DMS 273 treated with DMSO at 0.1 percent for 48 hours (cell line): ENCODE data around the gene NFASC.

ENCODE experiments used
- DNase-seq: peaks from one replicate; lab custom pipeline; 2025; lab: John Stamatoyannopoulos, UW

NFASC gene

GRCh38 chr1:204959836-204960235, 89.2 kb downstream of the NFASC start:
- no peak for DNase-seq

GRCh38 chr1:204960306-204961125, 89.9 kb downstream of the NFASC start:
- no peak for DNase-seq

- DNase-seq: no peak
These were observed 91.2 kb downstream of the NFASC start for GRCh38 chr1:204961765-204962419.

- no peak for DNase-seq
These were observed 92.3 kb downstream of the NFASC start for GRCh38 chr1:204962742-204963632.

- DNase-seq: no peak
These were observed 96.8 kb downstream of the NFASC start for GRCh38 chr1:204967451-204967850.

- DNase-seq: no peak
These were observed 97.5 kb downstream of the NFASC start for GRCh38 chr1:204968135-204968534.

GRCh38 chr1:204968951-204969350, 98.3 kb downstream of the NFASC start:
- no peak for DNase-seq

GRCh38 chr1:204970937-204971336, 100.3 kb downstream of the NFASC start:
- DNase-seq: no peak

GRCh38 chr1:204971517-204972336, 101.1 kb downstream of the NFASC start:
- no peak for DNase-seq

- DNase-seq: no peak
These were observed 101.8 kb downstream of the NFASC start for GRCh38 chr1:204972426-204972825.

- no peak for DNase-seq
These were observed 102.8 kb downstream of the NFASC start for GRCh38 chr1:204973449-204973848.

GRCh38 chr1:204974327-204974726, 103.7 kb downstream of the NFASC start:
- DNase-seq: no peak

- no peak for DNase-seq
These were observed 104.4 kb downstream of the NFASC start for GRCh38 chr1:204975021-204975420.

GRCh38 chr1:204975568-204976235, 105.0 kb downstream of the NFASC start:
- DNase-seq: peak; percentile 28

- DNase-seq: no peak
These were observed 106.0 kb downstream of the NFASC start for GRCh38 chr1:204976646-204977045.

- DNase-seq: no peak
These were observed 106.7 kb downstream of the NFASC start for GRCh38 chr1:204977318-204977717.

- DNase-seq: no peak
These were observed 108.1 kb downstream of the NFASC start for GRCh38 chr1:204978782-204979181.

- no peak for DNase-seq
These were observed 108.6 kb downstream of the NFASC start for GRCh38 chr1:204979306-204979705.

GRCh38 chr1:204979891-204980649, 109.4 kb downstream of the NFASC start:
- no peak for DNase-seq

GRCh38 chr1:204980840-204981405, 110.3 kb downstream of the NFASC start:
- DNase-seq: no peak
